SIG-M5 (cell line): ENCODE measurements around the gene RRP7A.
"Not testable (repeated sequence)": the region's sequence is repeated elsewhere in the genome, so short reads cannot be mapped to it uniquely, and the experiment has no call there.

Experiments used
- DNase-seq: peaks from one replicate; lab custom pipeline; 2025; lab: John Stamatoyannopoulos, UW

Gene RRP7A

GRCh38 chr22:42495533-42496141 lies 24.0 kb downstream of the RRP7A start:
- DNase-seq = not testable (repeated sequence)

DNA sequence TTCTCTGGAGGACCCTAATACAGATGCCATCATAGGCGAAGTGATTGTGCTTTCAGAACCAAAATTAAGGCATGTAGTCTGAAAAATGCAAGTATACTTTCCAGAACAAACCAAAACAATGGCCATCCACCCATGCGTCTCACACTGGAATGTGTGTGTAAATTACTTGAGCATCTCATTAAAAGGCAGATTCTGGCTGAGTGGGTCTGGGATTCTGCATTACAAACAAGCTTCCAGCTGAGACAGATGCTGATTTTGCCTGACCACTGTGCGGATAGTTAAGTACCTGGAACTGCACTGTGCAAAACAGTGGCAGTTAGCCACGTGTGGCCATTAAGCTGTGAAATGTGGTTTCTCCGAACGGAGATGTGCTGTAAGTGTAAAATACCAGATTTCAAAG lies 26.2 kb downstream of the RRP7A start:
- no peak for DNase-seq

DNA sequence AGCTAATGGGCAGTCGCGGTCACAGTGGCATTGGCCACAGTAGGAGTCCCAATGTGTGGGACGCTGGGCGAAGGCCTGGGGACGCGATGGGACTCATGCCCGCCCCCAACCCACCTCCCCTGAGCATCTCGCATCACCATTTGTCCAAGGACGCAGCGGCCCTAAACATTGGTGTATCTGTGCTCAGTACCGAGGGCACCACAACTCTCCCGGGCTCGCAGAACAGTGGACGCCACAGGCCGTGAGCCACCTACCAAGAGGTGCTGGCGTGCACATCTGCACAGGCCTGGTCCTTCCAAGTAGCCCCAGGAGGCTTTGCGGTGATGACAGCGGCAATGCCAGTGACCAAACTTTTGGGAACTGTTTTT lies 27.3 kb downstream of the RRP7A start:
- DNase-seq = no peak

DNA sequence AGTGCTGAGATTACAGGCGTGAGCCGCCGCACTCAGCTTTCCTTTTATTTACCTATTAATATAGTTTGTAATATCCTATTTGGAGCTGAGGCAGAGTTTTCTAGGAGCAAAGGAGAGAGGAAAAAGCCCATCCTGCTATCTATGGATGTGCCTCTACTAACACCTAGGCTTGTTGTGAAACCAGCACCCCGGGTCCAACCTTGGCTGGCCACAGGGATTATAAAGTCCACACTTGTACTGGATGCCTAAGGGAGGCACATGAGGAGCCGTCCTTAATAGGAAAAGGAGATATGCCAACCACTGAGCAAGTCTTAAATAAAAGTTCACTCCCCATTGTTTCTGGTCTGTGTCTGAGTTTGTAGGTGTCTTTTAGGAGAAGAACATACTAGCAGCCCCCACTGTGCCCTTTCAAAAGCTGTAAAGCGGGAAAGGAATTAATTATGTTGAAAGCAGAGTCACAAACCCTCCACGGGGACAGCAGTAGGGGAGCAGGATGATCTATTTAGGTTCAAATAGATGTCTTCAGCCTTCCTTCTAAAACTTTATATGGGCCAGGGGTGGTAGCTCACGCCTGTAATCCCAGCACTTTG lies 29.3 kb downstream of the RRP7A start:
- no peak for DNase-seq

DNA sequence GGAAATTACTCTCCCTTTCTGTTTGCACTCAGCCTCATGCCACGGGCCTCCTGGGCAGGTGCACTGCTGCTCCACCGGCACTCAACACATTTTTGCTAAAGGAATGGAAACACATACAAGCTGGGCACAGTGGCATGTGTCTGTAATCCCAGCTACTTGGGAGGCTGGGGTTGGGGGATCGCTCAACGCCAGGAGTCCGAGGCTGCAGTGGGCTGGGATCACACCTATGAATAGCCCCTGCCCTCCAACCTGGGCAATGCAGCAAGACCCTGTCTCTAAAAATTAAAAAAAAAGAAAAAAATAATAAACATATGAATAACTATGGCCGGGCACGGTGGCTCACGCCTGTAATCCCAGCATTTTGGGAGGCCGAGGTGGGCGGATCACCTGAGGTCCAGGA lies 30.6 kb downstream of the RRP7A start:
- no peak for DNase-seq

DNA sequence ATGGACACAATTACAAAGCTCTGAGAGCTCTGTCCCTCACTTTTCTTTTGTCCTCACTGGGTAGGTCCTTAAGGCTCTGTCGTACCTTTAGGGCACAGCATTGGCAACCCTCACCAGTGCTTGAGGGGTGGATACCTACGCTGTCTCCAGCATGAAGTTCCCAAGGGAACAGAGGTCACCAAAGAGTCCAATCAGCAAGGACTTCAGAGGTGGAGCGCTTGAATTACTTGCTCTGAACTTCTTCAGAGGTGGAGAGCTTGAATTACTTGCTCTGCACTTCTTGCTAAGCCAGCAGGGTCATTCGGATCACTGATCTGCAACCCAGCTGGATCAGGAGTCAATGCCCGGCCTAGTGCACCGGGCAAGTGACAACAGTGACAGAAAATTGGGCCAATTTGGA lies 35.1 kb downstream of the RRP7A start:
- DNase-seq = no peak

GRCh38 chr22:42483610-42484223 lies 35.9 kb downstream of the RRP7A start:
- DNase-seq = not testable (repeated sequence)

- no peak for DNase-seq
These were observed 44.5 kb downstream of the RRP7A start for GRCh38 chr22:42475122-42475521.

GRCh38 chr22:42473484-42474193 lies 46.0 kb downstream of the RRP7A start:
- DNase-seq = no peak

DNA sequence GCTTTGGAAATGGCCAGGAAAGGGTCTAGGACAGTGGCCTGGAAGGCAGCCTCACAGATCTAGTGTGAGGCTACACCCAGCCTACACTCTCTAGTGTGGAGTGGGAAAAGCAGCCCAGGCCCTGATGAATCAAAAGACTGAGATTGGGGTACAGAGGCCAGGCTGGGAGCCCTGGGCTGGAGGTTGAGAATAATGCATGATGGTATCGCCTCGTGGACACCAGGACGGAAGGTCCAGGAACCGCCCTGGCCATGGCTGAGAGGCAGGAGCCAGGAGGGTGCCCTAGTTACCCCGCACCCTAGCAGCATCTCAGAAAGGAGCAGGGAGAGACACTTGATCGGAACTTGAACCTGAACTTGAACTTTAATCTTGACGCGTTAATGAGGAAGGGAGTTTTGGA lies 46.9 kb downstream of the RRP7A start:
- DNase-seq = no peak

DNA sequence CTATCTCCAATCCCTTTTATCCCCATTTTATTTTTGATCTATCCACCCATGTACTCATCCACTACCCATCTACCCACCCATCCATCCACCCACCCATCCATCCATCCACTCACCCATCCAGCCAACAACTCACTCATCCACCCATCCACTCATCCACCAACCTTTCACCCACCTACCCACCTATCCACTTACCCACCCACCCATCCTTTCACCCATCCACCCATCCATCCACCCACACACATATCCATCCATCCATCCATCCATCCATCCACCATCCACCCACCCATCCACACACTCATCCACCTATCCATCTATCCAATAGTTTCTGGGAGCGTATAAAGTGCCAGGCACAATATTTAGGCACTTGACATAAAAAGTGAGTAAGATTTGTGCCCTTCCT lies 48.2 kb downstream of the RRP7A start:
- no peak for DNase-seq

DNA sequence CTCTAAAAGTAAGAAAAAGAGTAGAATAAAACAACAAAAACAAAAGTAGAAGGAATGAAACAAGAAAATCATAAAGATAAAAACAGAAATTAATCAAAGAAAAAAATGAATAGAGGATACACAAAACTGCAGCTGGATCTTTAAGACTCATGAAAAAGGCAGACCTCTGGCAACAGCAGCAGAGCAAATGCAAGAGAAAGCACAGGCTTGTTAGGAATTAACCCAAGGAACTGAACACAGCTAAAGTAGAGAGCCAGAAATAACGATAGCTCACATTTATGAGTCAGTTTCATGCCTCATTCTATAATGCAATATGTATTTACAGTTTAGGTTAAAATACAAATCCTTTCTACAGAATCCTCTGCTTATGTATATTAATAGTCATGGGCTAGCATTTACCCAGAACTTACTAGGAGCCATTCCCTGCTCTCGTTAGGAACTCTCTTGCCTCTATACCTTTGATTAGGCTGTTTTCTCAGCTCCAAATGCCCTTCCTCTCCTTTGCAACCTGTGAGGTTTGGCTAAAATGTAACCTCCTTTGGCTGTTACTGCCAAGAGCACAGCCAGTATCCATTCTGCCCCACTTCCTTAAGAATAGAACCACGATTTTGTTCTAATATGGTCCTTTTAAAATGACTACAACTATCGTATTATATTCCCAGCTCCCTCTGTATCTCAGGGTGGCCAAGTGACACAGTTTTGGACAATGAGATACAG lies 49.1 kb downstream of the RRP7A start:
- no peak for DNase-seq

GRCh38 chr22:42468841-42469240 lies 50.8 kb downstream of the RRP7A start:
- no peak for DNase-seq

- no peak for DNase-seq
These were observed 57.6 kb downstream of the RRP7A start for GRCh38 chr22:42462016-42462415.

DNA sequence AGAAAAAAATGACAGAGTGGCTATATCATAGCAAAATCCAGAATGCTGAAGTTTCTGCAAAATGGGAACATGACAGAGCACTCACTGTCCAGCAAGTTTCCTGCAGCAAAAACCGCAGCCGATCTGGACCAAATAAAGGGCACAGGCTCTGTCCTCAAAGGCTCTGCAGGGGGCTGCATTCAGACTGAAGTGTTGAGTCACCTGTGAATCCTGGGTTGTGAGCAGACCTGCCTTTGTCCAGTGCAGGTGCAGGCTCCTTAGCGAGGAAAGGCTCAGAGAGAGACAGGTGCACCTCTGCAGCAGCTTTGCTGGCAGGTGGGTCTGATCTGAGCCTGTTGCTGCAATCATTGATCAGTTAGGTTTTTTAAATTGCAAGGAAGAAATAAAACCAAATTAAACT lies 58.1 kb downstream of the RRP7A start:
- DNase-seq = no peak
